Kidney tubule cell (primary cell): ENCODE measurements around the gene DCDC2C.
A peak's percentile ranks its signal among the peaks of the same experiment; 100 is the strongest.

Source experiments
- DNase-seq: peaks from one replicate; pipeline ENCODE4 v3.0.0-alpha.2; 2018; ENCODE audit warnings: low spot score

The DCDC2C gene

GRCh38 chr2:3709225-3709624 lies 5.8 kb downstream of the DCDC2C start:
- DNase-seq: no peak

DNA sequence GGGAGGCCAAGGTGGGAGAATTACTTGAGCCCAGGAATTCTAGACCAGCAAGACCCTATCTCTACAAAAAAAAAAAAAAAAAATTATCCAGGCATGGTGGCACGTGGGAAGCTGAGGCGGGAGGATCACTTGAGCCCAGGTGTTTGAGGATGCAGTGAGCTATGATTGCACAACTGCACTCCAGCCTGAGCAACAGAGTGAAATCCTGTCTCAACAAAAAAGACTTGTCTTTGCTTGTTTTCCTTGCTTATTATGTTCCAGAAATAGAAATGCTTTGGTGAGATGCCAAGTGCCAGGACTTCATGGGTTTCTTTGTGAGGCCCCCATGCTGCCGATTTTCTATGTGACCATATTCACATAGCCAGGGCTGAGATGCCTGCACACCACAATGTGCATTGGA lies 9.0 kb downstream of the DCDC2C start:
- no peak for DNase-seq

DNA sequence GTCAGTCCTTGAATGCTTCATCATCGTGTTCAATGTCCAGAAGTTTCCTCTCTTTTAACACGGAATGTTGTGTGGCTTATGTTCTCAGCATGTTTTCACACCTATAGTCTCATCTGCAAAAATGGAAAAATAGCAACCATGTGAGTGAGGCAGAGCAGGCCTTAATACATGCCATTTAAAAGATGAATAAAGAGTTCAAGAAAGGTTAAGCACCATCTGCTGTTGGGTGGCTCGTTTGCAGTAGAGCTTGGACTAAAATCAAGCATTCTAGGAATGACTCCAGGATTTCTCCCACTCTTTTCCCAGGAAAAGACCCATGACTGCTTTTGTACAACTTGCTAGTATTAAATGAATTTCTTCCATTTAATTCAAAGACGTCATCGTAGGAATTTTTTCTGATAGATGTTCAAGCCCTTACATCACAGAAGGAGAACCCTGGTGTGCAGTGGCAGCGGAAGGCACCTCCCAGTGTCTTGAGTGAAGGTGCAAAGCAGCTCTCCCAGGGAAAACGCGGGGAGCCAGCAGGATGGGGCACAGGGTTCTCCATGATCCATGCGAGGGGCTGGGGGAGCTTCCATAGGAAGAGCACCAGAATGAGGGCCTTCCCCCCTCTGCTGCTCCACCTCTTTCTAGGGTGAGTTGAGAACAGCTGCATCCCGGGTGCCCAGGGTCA lies 9.6 kb downstream of the DCDC2C start:
- DNase-seq: no peak

DNA sequence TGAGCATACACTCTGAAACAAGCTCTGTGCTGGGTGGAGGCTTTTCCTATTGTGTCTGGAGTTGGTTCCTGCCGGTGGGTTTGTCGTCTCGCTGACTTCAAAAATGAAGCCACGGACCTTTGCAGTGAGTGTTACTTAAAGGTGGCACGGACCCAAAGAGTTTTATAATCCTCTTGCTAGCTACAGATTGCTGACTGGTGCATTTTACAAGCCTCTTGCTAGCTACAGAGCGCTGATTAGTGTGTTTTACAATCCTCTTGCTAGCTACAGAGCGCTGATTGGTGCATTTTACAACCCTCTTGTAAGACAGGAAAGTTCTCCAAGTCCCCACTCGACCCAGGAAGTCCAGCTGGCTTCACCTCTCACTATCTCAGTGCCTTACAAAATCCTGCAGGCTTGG lies 15.3 kb downstream of the DCDC2C start:
- DNase-seq: no peak

GRCh38 chr2:3725002-3725401 lies 21.6 kb downstream of the DCDC2C start:
- DNase-seq: no peak

- DNase-seq: no peak
These were observed 22.3 kb downstream of the DCDC2C start for GRCh38 chr2:3725458-3726250.

DNA sequence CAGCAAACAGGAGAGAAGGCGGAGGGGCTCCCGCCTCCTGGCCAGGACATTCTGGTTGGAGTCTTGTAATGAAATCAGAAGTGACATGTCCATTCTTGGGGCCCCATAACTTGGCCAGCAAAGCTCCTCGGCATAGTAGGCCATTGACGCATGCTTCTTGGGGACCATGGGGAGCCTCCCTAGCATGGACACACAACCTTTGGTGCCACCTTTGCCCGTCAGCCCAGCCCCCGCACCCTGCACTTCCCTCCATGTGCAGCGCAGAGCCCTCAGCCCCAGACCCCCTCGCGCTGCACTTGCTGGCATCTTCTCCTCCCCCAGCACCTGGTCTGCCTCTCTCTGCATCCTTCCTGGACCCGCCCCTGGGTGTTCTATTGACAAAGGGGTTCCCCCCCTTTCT lies 23.1 kb downstream of the DCDC2C start:
- no peak for DNase-seq

GRCh38 chr2:3727397-3728045 lies 24.1 kb downstream of the DCDC2C start:
- DNase-seq: no peak

GRCh38 chr2:3728104-3729054 lies 25.0 kb downstream of the DCDC2C start:
- DNase-seq: peak; percentile 51

- no peak for DNase-seq
These were observed 25.7 kb downstream of the DCDC2C start for GRCh38 chr2:3729055-3729448.

DNA sequence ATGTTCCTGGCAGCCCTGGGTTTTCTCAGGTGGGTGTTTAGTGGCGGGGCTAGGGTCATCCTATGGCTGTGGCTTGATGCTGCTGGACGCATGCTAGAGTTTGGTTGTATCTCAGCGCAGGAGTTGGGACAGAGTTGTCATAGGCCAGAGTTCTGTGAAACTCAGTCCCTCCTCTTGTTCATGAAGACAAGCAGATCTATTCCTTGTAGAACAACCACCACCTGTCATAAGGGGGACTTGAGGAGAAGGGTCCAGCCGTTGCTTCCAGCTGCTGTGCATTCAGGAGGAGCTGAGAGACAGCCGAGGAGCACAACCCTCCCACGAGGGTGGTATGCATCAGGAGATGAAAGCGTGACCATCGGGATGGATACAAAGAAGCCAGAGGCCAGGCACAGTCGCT lies 26.4 kb downstream of the DCDC2C start:
- DNase-seq: no peak

GRCh38 chr2:3730646-3731045 lies 27.3 kb downstream of the DCDC2C start:
- DNase-seq: peak; percentile 49

- DNase-seq: no peak
These were observed 28.5 kb downstream of the DCDC2C start for GRCh38 chr2:3731829-3732228.

GRCh38 chr2:3736112-3736511 lies 32.7 kb downstream of the DCDC2C start:
- no peak for DNase-seq

DNA sequence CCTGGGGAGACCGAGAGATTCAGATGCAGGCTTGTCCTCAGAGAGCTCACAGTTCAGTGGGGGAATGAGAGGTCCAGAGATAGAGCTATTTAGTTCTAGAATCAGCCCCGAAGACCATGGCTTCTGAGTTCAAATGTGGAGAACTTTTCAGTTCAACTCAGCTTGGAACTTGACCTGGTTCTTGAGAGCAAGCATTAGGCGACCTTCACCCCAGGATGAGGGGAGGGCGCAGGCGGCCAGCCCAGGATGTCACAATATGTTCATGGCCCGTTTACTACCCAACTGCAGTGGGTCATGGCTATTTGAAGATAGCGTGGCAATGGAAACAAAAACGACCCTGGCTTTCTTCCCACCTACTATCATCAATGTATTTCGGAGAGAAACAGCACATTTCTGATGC lies 33.8 kb downstream of the DCDC2C start:
- DNase-seq: no peak

DNA sequence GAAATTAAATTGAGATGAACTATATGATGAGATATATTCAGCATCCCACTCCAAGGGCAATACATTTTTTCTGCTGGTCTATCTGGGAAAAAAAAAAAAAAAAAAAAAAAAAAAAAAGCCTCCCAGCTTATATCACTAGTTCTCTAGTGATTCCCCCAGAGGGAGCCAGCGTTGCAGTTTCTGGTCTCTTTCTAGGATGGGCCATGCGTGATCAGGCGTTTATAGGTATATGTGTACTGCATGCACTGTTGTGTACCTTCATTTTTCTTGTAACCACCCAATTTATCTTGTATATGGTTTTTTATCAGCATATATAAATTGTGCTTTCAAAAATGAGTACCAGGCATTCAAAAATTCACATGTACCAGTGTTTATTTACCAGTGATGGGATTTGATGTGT lies 35.1 kb downstream of the DCDC2C start:
- DNase-seq: peak; percentile 39

DNA sequence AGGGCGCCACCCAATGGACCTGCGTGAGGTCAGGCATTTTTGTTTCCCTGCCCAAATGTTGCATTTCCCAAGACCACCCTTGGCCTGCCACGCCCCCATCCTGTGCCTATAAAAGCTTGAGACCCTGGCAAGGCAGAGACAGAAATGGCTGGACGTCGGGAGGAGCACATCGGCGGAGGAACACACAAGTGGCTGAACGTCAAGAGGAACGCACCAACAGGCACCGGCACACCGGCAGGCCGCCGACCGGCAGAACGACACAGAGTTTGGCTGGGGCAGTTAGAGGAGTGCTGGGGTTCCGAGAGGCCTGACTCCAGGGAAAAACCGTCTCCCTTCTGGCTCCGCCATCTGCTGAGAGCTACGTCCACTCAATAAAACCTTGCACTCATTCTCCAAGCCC lies 35.9 kb downstream of the DCDC2C start:
- DNase-seq: no peak

GRCh38 chr2:3741396-3741795 lies 38.0 kb downstream of the DCDC2C start:
- no peak for DNase-seq

DNA sequence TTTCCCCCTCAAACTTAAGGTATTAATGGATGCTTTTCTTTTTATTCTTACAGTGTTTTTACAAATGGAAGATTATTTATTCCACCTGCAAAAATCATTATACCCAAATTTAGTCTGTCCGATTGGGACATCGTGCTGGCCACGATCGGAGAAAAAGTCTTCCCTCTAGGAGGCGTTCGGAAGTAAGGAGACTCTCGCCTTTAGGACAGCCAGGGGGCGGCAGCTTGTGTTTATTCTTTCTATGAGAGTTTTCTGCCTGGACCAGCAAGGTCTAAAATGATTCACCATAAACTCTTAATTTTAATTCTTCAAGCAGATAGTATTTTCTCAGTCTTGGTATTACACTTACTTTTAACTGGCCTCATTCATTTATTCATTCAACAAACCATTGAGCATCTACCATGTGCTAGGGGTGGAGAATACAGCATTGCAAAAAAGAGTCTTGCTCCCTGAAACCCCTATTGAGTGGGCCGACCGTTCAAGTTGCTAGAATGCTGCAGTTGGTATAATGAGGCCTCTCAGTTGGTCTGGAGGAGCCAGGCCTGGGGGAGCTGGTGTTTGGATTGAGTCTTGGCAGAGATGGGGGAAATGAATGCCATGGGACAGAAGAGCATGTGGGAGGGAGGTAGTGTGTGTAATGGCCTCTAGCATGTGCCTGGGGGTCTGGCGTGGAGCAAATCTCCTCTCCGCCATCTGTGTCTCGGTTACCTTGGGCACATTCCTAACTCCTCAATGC lies 38.7 kb downstream of the DCDC2C start:
- no peak for DNase-seq

- DNase-seq: no peak
These were observed 39.6 kb downstream of the DCDC2C start for GRCh38 chr2:3742743-3743508.
